GM21825 (cell line): Measurements from ENCODE around the gene CFAP119.

Experiments used
- ATAC-seq: cut with Tn5 transposase; IDR thresholded peaks from one replicate; pipeline ENCODE4 v1.9.1; 2021; ENCODE audit warnings: mild to moderate bottlenecking, moderate library complexity; ENCODE audit not compliant: unreplicated experiment

CFAP119 gene

GRCh38 chr16:30715750-30716445, 46.0 kb downstream of the CFAP119 start:
- no peak for ATAC-seq

DNA sequence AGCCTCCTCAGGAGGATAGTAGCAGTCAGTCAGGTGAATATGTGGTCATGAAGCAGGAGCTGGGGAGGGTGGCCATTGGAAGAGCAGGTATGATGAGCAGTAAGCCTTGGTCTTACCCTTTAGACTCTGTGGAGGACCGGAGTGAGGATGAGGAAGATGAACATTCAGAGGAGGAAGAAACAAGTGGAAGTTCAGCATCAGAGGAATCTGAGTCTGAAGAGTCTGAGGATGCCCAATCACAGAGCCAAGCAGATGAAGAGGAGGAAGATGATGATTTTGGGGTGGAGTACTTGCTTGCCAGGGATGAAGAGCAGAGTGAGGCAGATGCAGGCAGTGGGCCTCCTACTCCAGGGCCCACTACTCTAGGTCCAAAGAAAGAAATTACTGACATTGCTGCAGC, 50.1 kb downstream of the CFAP119 start:
- ATAC-seq, result no peak

GRCh38 chr16:30710971-30711370, 50.9 kb downstream of the CFAP119 start:
- no peak for ATAC-seq
